NCI-H69 (cell line): ENCODE data around the gene ARHGAP20.

Experiments
- DNase-seq: peaks from one replicate; lab custom pipeline; 2025; lab: John Stamatoyannopoulos, UW

Gene ARHGAP20

GRCh38 chr11:110606415-110606814 lies 105.8 kb downstream of the ARHGAP20 start:
- no peak for DNase-seq

- no peak for DNase-seq
Observed at GRCh38 chr11:110601936-110602335, 110.3 kb downstream of the ARHGAP20 start.

- no peak for DNase-seq
Observed at GRCh38 chr11:110600322-110600721, 111.9 kb downstream of the ARHGAP20 start.

GRCh38 chr11:110599207-110599606 lies 113.0 kb downstream of the ARHGAP20 start:
- no peak for DNase-seq

GRCh38 chr11:110598725-110599124 lies 113.5 kb downstream of the ARHGAP20 start:
- DNase-seq, result no peak

- no peak for DNase-seq
Observed at GRCh38 chr11:110587972-110588371, 124.3 kb downstream of the ARHGAP20 start.

- no peak for DNase-seq
Observed at GRCh38 chr11:110587129-110587528, 125.1 kb downstream of the ARHGAP20 start.

GRCh38 chr11:110584150-110584549 lies 128.1 kb downstream of the ARHGAP20 start:
- no peak for DNase-seq

GRCh38 chr11:110582728-110583432 lies 129.4 kb downstream of the ARHGAP20 start:
- DNase-seq, result peak; percentile 25

GRCh38 chr11:110580571-110580970 lies 131.7 kb downstream of the ARHGAP20 start:
- DNase-seq, result no peak

GRCh38 chr11:110573411-110573810 lies 138.8 kb downstream of the ARHGAP20 start:
- DNase-seq, result no peak

- DNase-seq, result no peak
Observed at GRCh38 chr11:110571081-110571720, 141.0 kb downstream of the ARHGAP20 start.

- no peak for DNase-seq
Observed at GRCh38 chr11:110566577-110566976, 145.7 kb downstream of the ARHGAP20 start.

GRCh38 chr11:110565357-110566336 lies 146.6 kb downstream of the ARHGAP20 start:
- peak; percentile 10 for DNase-seq

- DNase-seq, result no peak
Observed at GRCh38 chr11:110564676-110565356, 147.4 kb downstream of the ARHGAP20 start.

GRCh38 chr11:110544779-110545178 lies 167.5 kb downstream of the ARHGAP20 start:
- DNase-seq, result no peak

- no peak for DNase-seq
Observed at GRCh38 chr11:110538154-110538553, 174.1 kb downstream of the ARHGAP20 start.

- DNase-seq, result peak; percentile 61
Observed at GRCh38 chr11:110530900-110531741, 181.1 kb downstream of the ARHGAP20 start.

GRCh38 chr11:110529043-110529442 lies 183.2 kb downstream of the ARHGAP20 start:
- DNase-seq, result peak; percentile 48

- no peak for DNase-seq
Observed at GRCh38 chr11:110527146-110527545, 185.1 kb downstream of the ARHGAP20 start.
